HUES6 (cell line): ENCODE results near the gene KRTAP10-11.

Experiments used
- H3K27ac ChIP-seq: 2 replicates; pipeline ENCODE4 v1.7.0; 2013; ENCODE audit warnings: low read depth, mild to moderate bottlenecking, low read length, inconsistent platforms
- H3K27me3 ChIP-seq: 2 replicates; pipeline ENCODE4 v1.6.1; 2013; ENCODE audit warnings: low read length; ENCODE audit not compliant: control insufficient read depth, insufficient read depth
- H3K36me3 ChIP-seq: 2 replicates; pipeline ENCODE4 v1.6.1; 2013; ENCODE audit warnings: low read length; ENCODE audit not compliant: control insufficient read depth, insufficient read depth
- H3K4me1 ChIP-seq: 2 replicates; pipeline ENCODE4 v1.6.1; 2013; ENCODE audit warnings: low read length; ENCODE audit not compliant: control insufficient read depth, insufficient read depth
- H3K4me3 ChIP-seq: 2 replicates; pipeline ENCODE4 v1.5.1; 2013; ENCODE audit warnings: low read depth, low read length
- H3K9ac ChIP-seq: one replicate; pipeline ENCODE4 v1.6.1; 2013; ENCODE audit warnings: mild to moderate bottlenecking, low read length
- H3K9me3 ChIP-seq: 2 replicates; pipeline ENCODE4 v1.6.1; 2013; ENCODE audit warnings: low read depth, low read length; ENCODE audit not compliant: control insufficient read depth, insufficient read depth

The KRTAP10-11 gene

GRCh38 chr21:44643741-44644310 is 2.4 kb upstream of the KRTAP10-11 start:
- no peak overlapping the region for H3K4me3 ChIP-seq

GRCh38 chr21:44644878-44645277 is 1.3 kb upstream of the KRTAP10-11 start:
- Histone ChIP-seq H3K9ac (no peak overlapping the region), H3K4me3 (no peak overlapping the region), H3K27ac (no peak overlapping the region), H3K4me1 (peaks cover 9% of the 10 kb centered on the region), H3K36me3 (no peaks in the 10 kb centered on the region), H3K27me3 (no peaks in the 10 kb centered on the region), H3K9me3 (peaks cover 23% of the 10 kb centered on the region)

More at GRCh38 chr21:44643741-44644310, 2.4 kb upstream of the KRTAP10-11 start:
- Histone ChIP-seq H3K27ac (no peak overlapping the region), H3K9ac (no peak overlapping the region), H3K9me3 (peaks cover 23% of the 10 kb centered on the region), H3K27me3 (no peaks in the 10 kb centered on the region), H3K36me3 (no peaks in the 10 kb centered on the region), H3K4me1 (peaks cover 9% of the 10 kb centered on the region)

GRCh38 chr21:44647222-44647552 is 973 bp downstream of the KRTAP10-11 start:
- H3K27me3 ChIP-seq, result no peaks in the 10 kb centered on the region
- no peak overlapping the region for H3K4me3 ChIP-seq
- no peak overlapping the region for H3K27ac ChIP-seq
- H3K9ac ChIP-seq, result no peak overlapping the region
- no peaks in the 10 kb centered on the region for H3K36me3 ChIP-seq
- H3K9me3 ChIP-seq, result peaks cover 16% of the 10 kb centered on the region
- H3K4me1 ChIP-seq, result peaks cover 9% of the 10 kb centered on the region

GRCh38 chr21:44648557-44649311 is 2.5 kb downstream of the KRTAP10-11 start:
- no peak overlapping the region for H3K4me3 ChIP-seq
- H3K36me3 ChIP-seq, result no peaks in the 10 kb centered on the region
- peaks cover 9% of the 10 kb centered on the region for H3K4me1 ChIP-seq
- peaks cover 11% of the 10 kb centered on the region for H3K9me3 ChIP-seq
- no peak overlapping the region for H3K27ac ChIP-seq
- H3K27me3 ChIP-seq, result no peaks in the 10 kb centered on the region
- no peak overlapping the region for H3K9ac ChIP-seq

- Histone ChIP-seq H3K27ac (no peak overlapping the region), H3K36me3 (no peaks in the 10 kb centered on the region), H3K27me3 (no peaks in the 10 kb centered on the region), H3K4me3 (no peak overlapping the region), H3K9me3 (peaks cover 5% of the 10 kb centered on the region; the same call in 1 of the 2 replicates), H3K4me1 (peaks cover 9% of the 10 kb centered on the region), H3K9ac (no peak overlapping the region)
Observed at GRCh38 chr21:44649521-44650100, 3.4 kb downstream of the KRTAP10-11 start.

DNA sequence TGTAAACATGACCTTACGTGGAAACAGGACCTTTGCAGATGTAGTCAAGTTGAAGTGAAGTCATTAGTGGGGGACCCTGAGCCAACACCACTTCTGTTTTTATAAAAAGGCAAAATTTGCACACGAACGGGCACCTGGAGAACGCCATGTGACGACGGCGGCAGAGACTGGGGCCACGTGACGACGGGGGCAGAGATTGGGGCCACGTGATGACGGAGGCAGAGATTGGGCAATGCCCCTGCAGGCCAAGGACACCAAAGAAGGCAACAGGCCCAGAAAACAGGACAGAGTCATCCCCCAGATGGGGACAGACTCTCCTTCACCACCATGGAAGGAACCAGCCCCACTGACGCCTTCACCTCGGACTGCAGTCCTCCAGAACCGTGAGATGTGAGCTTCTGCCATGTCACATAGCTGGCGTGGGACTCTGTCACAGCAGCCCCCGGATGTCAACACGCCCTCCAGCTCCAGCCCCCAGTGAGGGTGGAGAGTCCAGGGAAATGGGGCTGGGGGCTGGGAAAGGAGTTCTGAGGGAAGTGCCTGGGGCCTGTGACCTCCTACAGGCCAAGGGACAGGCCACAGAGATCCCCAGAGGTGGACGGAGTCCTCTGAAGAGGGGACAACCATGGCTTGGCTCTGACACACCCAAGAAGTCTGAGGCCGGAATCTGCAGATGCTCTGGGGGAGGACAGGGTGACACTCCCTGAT is 4.2 kb downstream of the KRTAP10-11 start:
- Histone ChIP-seq H3K4me1 (peaks cover 9% of the 10 kb centered on the region), H3K27me3 (no peaks in the 10 kb centered on the region), H3K9me3 (peaks cover under 1% of the 10 kb centered on the region; the same call in 1 of the 2 replicates), H3K4me3 (no peak overlapping the region), H3K27ac (no peak overlapping the region), H3K36me3 (no peaks in the 10 kb centered on the region), H3K9ac (no peak overlapping the region)

GRCh38 chr21:44650973-44651675 is 4.9 kb downstream of the KRTAP10-11 start:
- Histone ChIP-seq H3K27ac (no peak overlapping the region), H3K9me3 (no peaks in the 10 kb centered on the region), H3K27me3 (no peaks in the 10 kb centered on the region), H3K4me1 (peaks cover 9% of the 10 kb centered on the region), H3K9ac (no peak overlapping the region), H3K4me3 (no peak overlapping the region), H3K36me3 (no peaks in the 10 kb centered on the region)

DNA sequence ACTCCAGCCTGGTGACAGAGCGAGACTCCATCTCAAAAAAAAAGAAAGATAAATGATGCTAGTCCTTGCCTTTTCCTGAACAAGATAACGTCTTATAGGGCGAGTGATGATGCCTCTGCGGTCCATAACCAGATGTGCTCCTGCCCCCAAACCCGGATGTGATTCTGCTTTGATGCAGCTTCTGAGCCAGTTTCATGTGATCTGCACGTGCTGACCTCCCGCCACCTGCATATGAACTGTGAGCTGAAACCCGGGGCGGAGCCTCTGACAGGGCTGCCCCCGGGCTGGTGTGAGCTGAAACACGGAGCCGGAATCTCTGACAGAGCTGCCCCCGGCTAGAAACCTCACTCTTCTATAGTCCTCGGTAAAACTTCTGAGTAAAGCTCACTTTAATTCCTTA is 6.9 kb downstream of the KRTAP10-11 start:
- Histone ChIP-seq H3K4me1 (no peaks in the 10 kb centered on the region), H3K36me3 (no peaks in the 10 kb centered on the region), H3K9me3 (no peaks in the 10 kb centered on the region), H3K4me3 (no peak overlapping the region), H3K9ac (no peak overlapping the region), H3K27me3 (no peaks in the 10 kb centered on the region), H3K27ac (no peak overlapping the region)

DNA sequence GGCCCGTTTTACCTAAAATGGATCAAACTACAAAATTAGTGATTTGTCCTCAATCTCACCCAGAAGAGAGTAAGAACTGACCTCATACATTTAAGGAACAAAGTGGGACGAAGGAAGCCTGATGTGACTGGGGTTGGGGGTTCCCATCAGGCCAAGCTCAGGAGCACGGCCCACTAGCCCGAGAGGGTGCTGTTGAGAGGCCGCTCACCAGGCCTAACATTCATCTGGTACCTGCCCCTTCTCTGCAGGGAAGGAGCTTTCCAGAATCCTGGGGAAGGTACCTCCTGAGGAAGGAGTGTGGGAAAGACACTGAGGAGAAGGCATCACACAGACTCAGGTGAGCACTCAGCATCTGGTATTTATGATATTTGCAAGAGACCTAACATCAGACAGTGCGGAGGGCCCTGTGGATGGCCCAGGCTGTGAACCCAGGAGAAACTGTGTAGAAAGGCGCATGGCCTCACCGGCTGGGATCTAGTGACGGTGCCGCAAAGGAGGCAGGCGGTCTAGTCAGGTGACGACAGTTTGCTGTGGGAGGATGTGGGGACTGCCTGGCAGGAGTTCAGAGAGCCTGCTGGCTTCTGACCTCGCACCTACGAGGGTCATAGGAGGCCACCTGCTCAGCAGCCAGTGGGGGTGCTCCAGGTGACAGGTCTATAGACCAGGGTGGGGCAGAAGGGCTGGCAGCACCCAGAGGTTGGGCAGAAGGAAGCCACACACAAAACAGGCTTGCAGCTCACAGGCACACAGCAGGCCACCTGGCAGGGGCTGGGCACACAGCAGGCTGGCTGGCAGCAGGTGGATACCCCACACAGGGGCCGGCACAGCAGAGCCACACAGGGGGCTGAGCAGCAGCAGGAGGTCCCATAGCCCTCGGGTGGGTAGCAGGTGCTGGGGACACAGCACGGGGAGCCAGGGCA is 7.7 kb downstream of the KRTAP10-11 start:
- Histone ChIP-seq H3K4me3 (no peak overlapping the region), H3K4me1 (peaks cover 5% of the 10 kb centered on the region), H3K9ac (no peak overlapping the region), H3K9me3 (no peaks in the 10 kb centered on the region), H3K27ac (no peak overlapping the region), H3K36me3 (no peaks in the 10 kb centered on the region), H3K27me3 (no peaks in the 10 kb centered on the region)

DNA sequence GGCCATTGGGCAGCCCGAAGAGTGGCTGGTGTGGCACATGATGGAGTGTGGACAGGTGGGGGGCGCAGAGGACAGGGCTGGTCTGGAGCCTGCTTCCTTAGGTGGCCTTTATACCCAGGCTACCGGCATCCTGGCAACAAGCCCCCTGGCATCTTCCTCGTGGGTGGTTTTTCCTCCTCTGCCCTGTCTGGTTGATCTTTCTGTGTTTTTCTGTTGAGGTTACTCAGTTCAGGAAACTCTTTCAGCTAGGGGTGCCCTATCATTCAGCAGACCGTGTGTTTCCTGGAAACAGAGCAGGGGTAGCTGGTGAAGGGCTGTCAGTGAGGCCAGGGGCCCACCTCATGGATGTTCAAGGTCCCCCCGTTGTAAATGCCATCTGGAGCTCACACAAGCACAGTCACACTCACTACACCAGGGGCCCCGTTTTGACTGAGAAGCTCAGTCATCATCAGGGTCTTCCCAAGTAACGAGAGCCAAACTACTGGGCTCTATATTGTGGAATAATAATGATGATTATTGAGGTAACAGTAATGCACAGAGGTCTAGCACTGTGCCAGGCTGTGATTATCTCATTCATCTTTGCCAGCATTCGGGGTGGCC is 8.5 kb downstream of the KRTAP10-11 start, which contains the start of gene KRTAP12-4:
Gene KRTAP12-4 (minus strand): TSS at position 84 of the 600 bp plus-strand sequence. CDS start 45 bp downstream, at position 39.
- H3K9ac ChIP-seq, result no peak within 1 kb of the TSS
- peaks cover 9% of the 10 kb centered on the region for H3K4me1 ChIP-seq
- no peaks in the 10 kb centered on the region for H3K9me3 ChIP-seq
- H3K4me3 ChIP-seq, result no peak within 1 kb of the TSS
- no peaks in the 10 kb centered on the region for H3K27me3 ChIP-seq
- H3K36me3 ChIP-seq, result no peaks in the 10 kb centered on the region
- no peak within 1 kb of the TSS for H3K27ac ChIP-seq
